HG03095 (cell line): ENCODE results near the gene SUGCT.
"Not testable (repeated sequence)": the region's sequence is repeated elsewhere in the genome, so short reads cannot be mapped to it uniquely, and the experiment has no call there.

Experiments used
- ATAC-seq: cut with Tn5 transposase; IDR thresholded peaks from one replicate; pipeline ENCODE4 v1.9.1; 2021; ENCODE audit warnings: moderate library complexity; ENCODE audit not compliant: unreplicated experiment

Gene SUGCT

GRCh38 chr7:40199076-40199802 lies 64.4 kb downstream of the SUGCT start:
- ATAC-seq = no peak

- ATAC-seq = no peak
These were observed 66.0 kb downstream of the SUGCT start for GRCh38 chr7:40200791-40201190.

GRCh38 chr7:40202851-40203250 lies 68.0 kb downstream of the SUGCT start:
- no peak for ATAC-seq

GRCh38 chr7:40204581-40204980 lies 69.8 kb downstream of the SUGCT start:
- ATAC-seq = no peak

- ATAC-seq = no peak
These were observed 71.2 kb downstream of the SUGCT start for GRCh38 chr7:40205992-40206391.

GRCh38 chr7:40211276-40212003 lies 76.6 kb downstream of the SUGCT start:
- ATAC-seq = no peak

GRCh38 chr7:40213291-40213690 lies 78.5 kb downstream of the SUGCT start:
- ATAC-seq = no peak

GRCh38 chr7:40213856-40214255 lies 79.1 kb downstream of the SUGCT start:
- no peak for ATAC-seq

- ATAC-seq = not testable (repeated sequence)
These were observed 83.8 kb downstream of the SUGCT start for GRCh38 chr7:40218612-40219011.

GRCh38 chr7:40219917-40220316 lies 85.1 kb downstream of the SUGCT start:
- no peak for ATAC-seq

GRCh38 chr7:40220421-40220911 lies 85.7 kb downstream of the SUGCT start:
- ATAC-seq = no peak

- no peak for ATAC-seq
These were observed 87.0 kb downstream of the SUGCT start for GRCh38 chr7:40221836-40222235.

- no peak for ATAC-seq
These were observed 88.8 kb downstream of the SUGCT start for GRCh38 chr7:40223451-40224127.

- ATAC-seq = no peak
These were observed 95.3 kb downstream of the SUGCT start for GRCh38 chr7:40230101-40230500.

- ATAC-seq = no peak
These were observed 97.0 kb downstream of the SUGCT start for GRCh38 chr7:40231796-40232195.

- ATAC-seq = no peak
These were observed 97.6 kb downstream of the SUGCT start for GRCh38 chr7:40232242-40232893.

GRCh38 chr7:40234046-40234445 lies 99.2 kb downstream of the SUGCT start:
- no peak for ATAC-seq

- ATAC-seq = no peak
These were observed 99.9 kb downstream of the SUGCT start for GRCh38 chr7:40234666-40235065.

- no peak for ATAC-seq
These were observed 102.9 kb downstream of the SUGCT start for GRCh38 chr7:40237731-40238130.

- no peak for ATAC-seq
These were observed 105.0 kb downstream of the SUGCT start for GRCh38 chr7:40239755-40240303.

GRCh38 chr7:40243076-40243475 lies 108.3 kb downstream of the SUGCT start:
- no peak for ATAC-seq
